Neural progenitor cell (in vitro differentiated cells): ENCODE data around the gene DLX1. TPM values are rescaled to one million over a fixed set of nuclear protein-coding genes. Genes with fewer than 3 reads are reported as not detected.
"Not testable (repeated sequence)": the region's sequence is repeated elsewhere in the genome, so short reads cannot be mapped to it uniquely, and the experiment has no call there.

Experiments
- DNase-seq: peaks from one replicate; pipeline ENCODE4 v3.0.0-alpha.2; 2016; ENCODE audit warnings: low spot score
- H2AFZ ChIP-seq: fragments of 200-600 bp; sonication (generic); replicated peaks from 2 replicates; pipeline ENCODE4 v1.6.1; 2016; ENCODE audit warnings: antibody characterized with exemption
- H3F3A ChIP-seq: fragments of 200-600 bp; sonication (generic); 2 replicates; pipeline ENCODE4 v1.6.1; 2016; ENCODE audit warnings: antibody characterized with exemption, low read depth
- H3K27ac ChIP-seq: fragments of 200-600 bp; sonication (generic); 2 replicates; pipeline ENCODE4 v1.5.1; 2016; ENCODE audit warnings: mild to moderate bottlenecking
- H3K27me3 ChIP-seq: fragments of 200-600 bp; sonication (generic); 2 replicates; pipeline ENCODE4 v1.6.1; 2016; ENCODE audit warnings: mild to moderate bottlenecking, moderate library complexity
- H3K36me3 ChIP-seq: fragments of 200-600 bp; sonication (generic); 2 replicates; pipeline ENCODE4 v1.5.1; 2016
- H3K4me1 ChIP-seq: fragments of 200-600 bp; sonication (generic); 2 replicates; pipeline ENCODE4 v1.6.1; 2016; ENCODE audit warnings: mixed run types
- H3K4me2 ChIP-seq: fragments of 200-600 bp; sonication (generic); 2 replicates; pipeline ENCODE4 v1.6.1; 2016
- H3K4me3 ChIP-seq: fragments of 200-600 bp; sonication (generic); 2 replicates; pipeline ENCODE4 v1.5.1; 2016
- H3K79me2 ChIP-seq: fragments of 200-600 bp; sonication (generic); 2 replicates; pipeline ENCODE4 v1.6.1; 2016; ENCODE audit warnings: low read depth
- H3K9ac ChIP-seq: fragments of 200-600 bp; sonication (generic); 2 replicates; pipeline ENCODE4 v1.6.1; 2016
- H3K9me3 ChIP-seq: fragments of 200-600 bp; sonication (generic); 2 replicates; pipeline ENCODE4 v1.5.1; 2016; ENCODE audit warnings: low read depth
- H4K20me1 ChIP-seq: fragments of 200-600 bp; sonication (generic); 2 replicates; pipeline ENCODE4 v1.6.1; 2016; ENCODE audit warnings: low read depth
- H3K27ac Mint-ChIP-seq: 3 replicates; pipeline ENCODE4 v1.8.0; 2021; ENCODE audit warnings: mixed read lengths
- H3K27me3 Mint-ChIP-seq: 2 replicates; pipeline ENCODE4 v1.8.0; 2022; ENCODE audit warnings: low read depth, mild to moderate bottlenecking, inconsistent platforms, moderate library complexity, mixed read lengths; ENCODE audit not compliant: insufficient read depth
- H3K36me3 Mint-ChIP-seq: 3 replicates; pipeline ENCODE4 v1.8.0; 2021; ENCODE audit warnings: mixed read lengths
- H3K4me1 Mint-ChIP-seq: 3 replicates; pipeline ENCODE4 v1.8.0; 2021; ENCODE audit warnings: mixed read lengths
- H3K4me3 Mint-ChIP-seq: 3 replicates; pipeline ENCODE4 v1.8.0; 2021; ENCODE audit warnings: mild to moderate bottlenecking, moderate library complexity, mixed read lengths
- H3K9me3 Mint-ChIP-seq: 3 replicates; pipeline ENCODE4 v1.8.0; 2020; ENCODE audit warnings: mixed read lengths
- CTCF ChIP-seq: fragments of 200-600 bp; sonication (generic); IDR thresholded peaks from 2 replicates; pipeline ENCODE4 v1.5.1; 2017; ENCODE audit warnings: antibody characterized with exemption, mild to moderate bottlenecking
- EZH2 ChIP-seq: fragments of 200-600 bp; sonication (generic); IDR thresholded peaks from 2 replicates; pipeline ENCODE4 v1.6.1; 2017; ENCODE audit warnings: antibody characterized with exemption, mild to moderate bottlenecking, moderate library complexity
- EZH2phosphoT487 ChIP-seq: fragments of 200-600 bp; sonication (generic); IDR thresholded peaks from 2 replicates; pipeline ENCODE4 v1.6.1; 2017; ENCODE audit warnings: antibody characterized with exemption
- total RNA-seq: library from RNA; depleted of rRNA; stranded (reverse); fragments of >200 nt; gene quantifications from 2 replicates; pipeline ENCODE4 v1.2.3, GENCODE V29; 2015; ENCODE audit warnings: low replicate concordance

Gene DLX1
- total RNA-seq, 1 donor from 2014 or later = not detected

- no peaks in the 10 kb centered on the region for H4K20me1 ChIP-seq
- no peak overlapping the region for H3K9ac ChIP-seq
- no peaks in the 10 kb centered on the region for H3K9me3 ChIP-seq
- Mint-ChIP-seq H3K9me3 (no peaks in the 10 kb centered on the region), H3K27me3 (no peaks in the 10 kb centered on the region), H3K36me3 (no peaks in the 10 kb centered on the region), H3K4me1 (peaks cover 11% of the 10 kb centered on the region), H3K27ac (no peak overlapping the region), H3K4me3 (no peak overlapping the region)
- H3K4me1 ChIP-seq = peaks cover 6% of the 10 kb centered on the region
- H2AFZ ChIP-seq = no peak overlapping the region
- TF ChIP-seq CTCF (no peak), EZH2 (no peak), EZH2phosphoT487 (no peak)
- DNase-seq = no peak
- no peak overlapping the region for H3K27ac ChIP-seq
- H3K79me2 ChIP-seq = no peaks in the 10 kb centered on the region
- H3K4me3 ChIP-seq = no peak overlapping the region
- H3K4me2 ChIP-seq = no peak overlapping the region
- H3K36me3 ChIP-seq = no peaks in the 10 kb centered on the region
- H3K27me3 ChIP-seq = no peaks in the 10 kb centered on the region
- H3F3A ChIP-seq = no peaks in the 10 kb centered on the region
Observed at GRCh38 chr2:172053486-172053885, 31.8 kb upstream of the DLX1 start.

GRCh38 chr2:172056293-172056692 lies 29.0 kb upstream of the DLX1 start:
- H3K27ac ChIP-seq = no peak overlapping the region
- H3K27ac Mint-ChIP-seq = no peak overlapping the region
- no peak overlapping the region for H3K9ac ChIP-seq
- no peaks in the 10 kb centered on the region for H3K27me3 Mint-ChIP-seq
- no peaks in the 10 kb centered on the region for H3K79me2 ChIP-seq
- H3K9me3 Mint-ChIP-seq = no peaks in the 10 kb centered on the region
- no peak overlapping the region for H3K4me3 Mint-ChIP-seq
- no peaks in the 10 kb centered on the region for H3K9me3 ChIP-seq
- H4K20me1 ChIP-seq = no peaks in the 10 kb centered on the region
- H3K4me1 Mint-ChIP-seq = peaks cover 18% of the 10 kb centered on the region
- peaks cover 6% of the 10 kb centered on the region for H3K4me1 ChIP-seq
- no peaks in the 10 kb centered on the region for H3K36me3 ChIP-seq
- no peak overlapping the region for H3K4me3 ChIP-seq
- no peaks in the 10 kb centered on the region for H3K36me3 Mint-ChIP-seq
- no peak overlapping the region for H2AFZ ChIP-seq
- no peak for DNase-seq
- H3K27me3 ChIP-seq = no peaks in the 10 kb centered on the region
- H3F3A ChIP-seq = no peaks in the 10 kb centered on the region
- TF ChIP-seq CTCF (no peak), EZH2phosphoT487 (no peak), EZH2 (no peak)
- H3K4me2 ChIP-seq = no peak overlapping the region

- H2AFZ ChIP-seq = no peak overlapping the region
- Mint-ChIP-seq H3K27ac (no peak overlapping the region), H3K36me3 (no peaks in the 10 kb centered on the region), H3K4me3 (no peak overlapping the region), H3K27me3 (no peaks in the 10 kb centered on the region), H3K4me1 (peaks cover 20% of the 10 kb centered on the region), H3K9me3 (no peaks in the 10 kb centered on the region)
- no peaks in the 10 kb centered on the region for H3K79me2 ChIP-seq
- no peaks in the 10 kb centered on the region for H3K36me3 ChIP-seq
- H3K4me1 ChIP-seq = no peaks in the 10 kb centered on the region
- no peaks in the 10 kb centered on the region for H3F3A ChIP-seq
- no peak overlapping the region for H3K27ac ChIP-seq
- no peak overlapping the region for H3K4me3 ChIP-seq
- no peaks in the 10 kb centered on the region for H4K20me1 ChIP-seq
- no peak overlapping the region for H3K9ac ChIP-seq
- no peaks in the 10 kb centered on the region for H3K27me3 ChIP-seq
- TF ChIP-seq EZH2 = no peak
- TF ChIP-seq CTCF = no peak
- TF ChIP-seq EZH2phosphoT487 = no peak
- no peaks in the 10 kb centered on the region for H3K9me3 ChIP-seq
- DNase-seq = no peak
- H3K4me2 ChIP-seq = no peak overlapping the region
Observed at GRCh38 chr2:172058660-172059059, 26.6 kb upstream of the DLX1 start.

GRCh38 chr2:172060118-172060517 lies 25.2 kb upstream of the DLX1 start:
- not testable (repeated sequence) for H3K4me3 Mint-ChIP-seq, H3K27ac ChIP-seq, H3K27me3 Mint-ChIP-seq, H3K27ac Mint-ChIP-seq, H2AFZ ChIP-seq, H3K36me3 ChIP-seq, H3K9me3 Mint-ChIP-seq, H3K36me3 Mint-ChIP-seq, H3K4me3 ChIP-seq, H3K4me2 ChIP-seq, H3K9me3 ChIP-seq, H4K20me1 ChIP-seq, H3K9ac ChIP-seq, H3K79me2 ChIP-seq, H3K4me1 ChIP-seq, H3F3A ChIP-seq, H3K27me3 ChIP-seq, DNase-seq
- peaks cover 18% of the 10 kb centered on the region for H3K4me1 Mint-ChIP-seq
